DND-41 (cell line): ENCODE results near the gene GAS7.
A peak's percentile ranks its signal among the peaks of the same experiment; 100 is the strongest.

Source experiments
- ATAC-seq: fragments of 200-7000 bp; cut with Tn5 transposase; 3 replicates; pipeline ENCODE4 v1.9.1; 2021; ENCODE audit warnings: low read depth; ENCODE audit not compliant: insufficient read depth
- DNase-seq: peaks from one replicate; pipeline ENCODE4 v3.0.0-alpha.2; 2020
- H2AFZ ChIP-seq: 2 replicates; pipeline ENCODE4 v1.6.0; 2012; ENCODE audit warnings: low read depth, low read length
- H3K27ac ChIP-seq: 2 replicates; pipeline ENCODE4 v1.5.1; 2012; ENCODE audit warnings: low read length, inconsistent platforms
- H3K27me3 ChIP-seq: fragments of 200-600 bp; sonication (generic); 2 replicates; pipeline ENCODE4 v1.6.0; 2012; ENCODE audit warnings: low read length, mild to moderate bottlenecking, inconsistent platforms; ENCODE audit not compliant: insufficient read depth, poor library complexity
- H3K36me3 ChIP-seq: 2 replicates; pipeline ENCODE4 v1.5.1; 2012; ENCODE audit warnings: low read length, inconsistent platforms; ENCODE audit not compliant: insufficient read depth
- H3K4me1 ChIP-seq: 2 replicates; pipeline ENCODE4 v1.5.1; 2012; ENCODE audit warnings: mild to moderate bottlenecking, low read length; ENCODE audit not compliant: insufficient read depth
- H3K4me2 ChIP-seq: 2 replicates; pipeline ENCODE4 v1.6.0; 2012; ENCODE audit warnings: mild to moderate bottlenecking, moderate library complexity, low read length, inconsistent platforms; ENCODE audit not compliant: insufficient read depth
- H3K4me3 ChIP-seq, 2 experiments: fragments of 200-600 bp in 1 of 2; shearing (Covaris generic) in 1 of 2; 2 replicates each; pipeline ENCODE4 v1.5.1; 2012 to 2016; ENCODE audit warnings: inconsistent platforms in 2 of 2, low read length in 2 of 2, mild to moderate bottlenecking in 2 of 2, low read depth in 1 of 2, moderate library complexity in 1 of 2
- H3K79me2 ChIP-seq: 2 replicates; pipeline ENCODE4 v1.6.0; 2012; ENCODE audit warnings: low read length, inconsistent platforms; ENCODE audit not compliant: insufficient read depth
- H3K9ac ChIP-seq: 2 replicates; pipeline ENCODE4 v1.6.0; 2012; ENCODE audit warnings: low read depth, mild to moderate bottlenecking, inconsistent platforms, low read length, moderate library complexity
- H3K9me3 ChIP-seq: 2 replicates; pipeline ENCODE4 v1.5.1; 2012; ENCODE audit warnings: low read length, moderate library complexity, mild to moderate bottlenecking, inconsistent platforms; ENCODE audit not compliant: insufficient read depth, severe bottlenecking
- H4K20me1 ChIP-seq: 2 replicates; pipeline ENCODE4 v1.6.0; 2012; ENCODE audit warnings: low read length; ENCODE audit not compliant: insufficient read depth
- EZH2 ChIP-seq: IDR thresholded peaks from 3 replicates; pipeline ENCODE4 v1.6.1; 2012; ENCODE audit warnings: borderline replicate concordance, low read depth, mild to moderate bottlenecking, moderate library complexity, low read length, inconsistent platforms; ENCODE audit not compliant: severe bottlenecking
- TF ChIP-seq, protein P1 (sequence below): IDR thresholded peaks from 2 replicates; pipeline ENCODE4 v1.5.1; 2012; ENCODE audit warnings: borderline replicate concordance, low read length, moderate library complexity, mild to moderate bottlenecking; ENCODE audit not compliant: poor library complexity, severe bottlenecking; ENCODE audit errors: extremely low read depth

Gene GAS7

DNA sequence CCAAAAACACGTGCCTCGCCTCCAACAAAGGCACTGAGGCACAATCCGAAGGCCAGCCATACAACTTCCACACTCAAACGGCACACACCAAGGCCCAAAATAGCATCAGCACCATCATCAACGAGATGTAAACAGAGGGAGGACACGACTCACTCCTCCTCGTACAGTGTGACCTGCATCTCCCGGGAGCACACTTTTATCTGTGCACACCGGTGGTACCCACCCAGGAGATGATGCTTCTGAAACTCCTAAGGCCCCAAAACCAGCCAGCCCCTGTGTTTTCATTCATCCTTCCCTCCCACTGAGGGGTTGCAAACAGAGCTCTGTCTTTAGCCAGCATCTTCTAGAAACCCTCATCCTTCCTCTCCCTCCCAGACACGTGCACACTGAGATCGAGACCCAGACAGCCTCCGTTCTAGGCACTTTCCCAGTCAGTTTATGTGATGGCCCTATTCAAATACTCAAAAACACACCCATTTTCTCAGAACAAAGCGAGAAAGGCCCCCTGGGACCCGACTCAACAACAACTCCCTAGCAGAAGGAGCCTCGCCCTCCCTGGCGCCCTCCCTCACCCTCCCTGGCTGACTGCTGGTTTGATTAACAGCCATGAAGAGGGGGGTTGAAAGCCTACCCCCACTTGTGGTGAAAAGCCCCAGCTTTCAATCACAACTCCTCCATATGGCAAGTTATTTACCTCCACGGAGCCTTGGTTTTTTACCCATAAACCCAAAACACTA is 76.3 kb downstream of the GAS7 start:
- peak; percentile 67 for ATAC-seq
- TF ChIP-seq EZH2: no peak
- TF ChIP-seq, protein P1, sequence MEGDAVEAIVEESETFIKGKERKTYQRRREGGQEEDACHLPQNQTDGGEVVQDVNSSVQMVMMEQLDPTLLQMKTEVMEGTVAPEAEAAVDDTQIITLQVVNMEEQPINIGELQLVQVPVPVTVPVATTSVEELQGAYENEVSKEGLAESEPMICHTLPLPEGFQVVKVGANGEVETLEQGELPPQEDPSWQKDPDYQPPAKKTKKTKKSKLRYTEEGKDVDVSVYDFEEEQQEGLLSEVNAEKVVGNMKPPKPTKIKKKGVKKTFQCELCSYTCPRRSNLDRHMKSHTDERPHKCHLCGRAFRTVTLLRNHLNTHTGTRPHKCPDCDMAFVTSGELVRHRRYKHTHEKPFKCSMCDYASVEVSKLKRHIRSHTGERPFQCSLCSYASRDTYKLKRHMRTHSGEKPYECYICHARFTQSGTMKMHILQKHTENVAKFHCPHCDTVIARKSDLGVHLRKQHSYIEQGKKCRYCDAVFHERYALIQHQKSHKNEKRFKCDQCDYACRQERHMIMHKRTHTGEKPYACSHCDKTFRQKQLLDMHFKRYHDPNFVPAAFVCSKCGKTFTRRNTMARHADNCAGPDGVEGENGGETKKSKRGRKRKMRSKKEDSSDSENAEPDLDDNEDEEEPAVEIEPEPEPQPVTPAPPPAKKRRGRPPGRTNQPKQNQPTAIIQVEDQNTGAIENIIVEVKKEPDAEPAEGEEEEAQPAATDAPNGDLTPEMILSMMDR: peak; percentile 20
- H3K4me1 ChIP-seq: peaks cover 88% of the 10 kb centered on the region

GRCh38 chr17:10120749-10121148 is 77.7 kb downstream of the GAS7 start:
- ATAC-seq (peak; percentile 68), DNase-seq (peak; percentile 94)
- peaks cover 32% of the 10 kb centered on the region for H3K79me2 ChIP-seq
- H3K4me1 ChIP-seq: peaks cover 89% of the 10 kb centered on the region
- no peaks in the 10 kb centered on the region for H4K20me1 ChIP-seq
- H3K36me3 ChIP-seq: no peaks in the 10 kb centered on the region
- TF ChIP-seq, protein P1: no peak
- no peak for TF ChIP-seq EZH2
- H3K9me3 ChIP-seq: no peaks in the 10 kb centered on the region
- H3K4me3 ChIP-seq: peak overlapping the region in 1 of 2 experiments; percentile 34; a peak in 1 of 4 replicates
- H3K27me3 ChIP-seq: no peaks in the 10 kb centered on the region
- H3K4me2 ChIP-seq: peak overlapping the region; percentile 51
- peak overlapping the region; percentile 48 for H3K9ac ChIP-seq
- H3K27ac ChIP-seq: peak overlapping the region; percentile 96
- H2AFZ ChIP-seq: 0 out of 2 replicates have a peak overlapping the region, but pooled peaks have one; percentile 6

More for the DNA sequence above, 76.3 kb downstream of the GAS7 start:
- Histone ChIP-seq H3K27me3 (no peaks in the 10 kb centered on the region), H4K20me1 (no peaks in the 10 kb centered on the region), H3K9ac (peak overlapping the region; percentile 48), H2AFZ (no peak overlapping the region), H3K4me3 (peak overlapping the region in 1 of 2 experiments; percentile 11; a peak in 1 of 4 replicates), H3K27ac (peak overlapping the region; percentile 96), H3K79me2 (peaks cover 38% of the 10 kb centered on the region), H3K9me3 (no peaks in the 10 kb centered on the region), H3K36me3 (no peaks in the 10 kb centered on the region), H3K4me2 (peak overlapping the region; percentile 51)
- peak; percentile 97 for DNase-seq

- Histone ChIP-seq H2AFZ (no peak overlapping the region), H3K27me3 (no peaks in the 10 kb centered on the region), H3K9ac (peak overlapping the region; percentile 48), H3K4me2 (peak overlapping the region; percentile 51), H3K4me1 (peaks cover 94% of the 10 kb centered on the region), H4K20me1 (no peaks in the 10 kb centered on the region), H3K27ac (peak overlapping the region; percentile 96), H3K79me2 (peaks cover 32% of the 10 kb centered on the region), H3K36me3 (no peaks in the 10 kb centered on the region), H3K4me3 (peak overlapping the region in 1 of 2 experiments; percentile 34; a peak in 1 of 4 replicates), H3K9me3 (no peaks in the 10 kb centered on the region)
- DNase-seq (no peak), ATAC-seq (no peak)
- TF ChIP-seq EZH2: no peak
- TF ChIP-seq, protein P1: no peak
These were observed 78.3 kb downstream of the GAS7 start for GRCh38 chr17:10120109-10120485.
